MCF 10A (cell line): Measurements from ENCODE around the gene ZNF883. TPM values are rescaled to one million over a fixed set of nuclear protein-coding genes. Genes with fewer than 3 reads are reported as not detected.

Source experiments
- BruUV-seq: library from RNA; stranded (reverse); fragments of 400-500 nt; replicated peaks from 2 replicates; lab custom pipeline; 2021; lab: Mats Ljungman, UMichigan
- CTCF ChIA-PET: fragments of 300-600 bp; sonication (Branson Sonifier 250); formaldehyde crosslinking; extraction: SDS; loops from one replicate; lab custom pipeline; 2021; ENCODE audit warnings: antibody characterized with exemption, inconsistent platforms; lab: Yijun Ruan, JAX
- POLR2A ChIA-PET: fragments of 300-600, 350-650 bp; sonication (Branson Sonifier 250); formaldehyde crosslinking; extraction: SDS; loops from one replicate; lab custom pipeline; 2020; ENCODE audit warnings: antibody characterized with exemption, inconsistent platforms; lab: Yijun Ruan, JAX
- DNase-seq: peaks from one replicate; pipeline ENCODE4 v3.0.0-alpha.2; 2018; ENCODE audit not compliant: unreplicated experiment
- H3K27ac Mint-ChIP-seq: one replicate; pipeline ENCODE4 v1.8.0; 2022; ENCODE audit warnings: mild to moderate bottlenecking, low read depth, mixed read lengths; ENCODE audit not compliant: unreplicated experiment
- H3K27me3 Mint-ChIP-seq: one replicate; pipeline ENCODE4 v1.8.0; 2022; ENCODE audit warnings: mixed read lengths; ENCODE audit not compliant: insufficient read depth, unreplicated experiment
- H3K36me3 Mint-ChIP-seq: one replicate; pipeline ENCODE4 v1.8.0; 2022; ENCODE audit warnings: mild to moderate bottlenecking, moderate library complexity, mixed read lengths; ENCODE audit not compliant: insufficient read depth, unreplicated experiment
- H3K4me1 Mint-ChIP-seq: one replicate; pipeline ENCODE4 v1.8.0; 2022; ENCODE audit warnings: mixed read lengths; ENCODE audit not compliant: insufficient read depth, unreplicated experiment
- H3K4me3 Mint-ChIP-seq: one replicate; pipeline ENCODE4 v1.8.0; 2022; ENCODE audit warnings: mild to moderate bottlenecking, moderate library complexity, mixed read lengths; ENCODE audit not compliant: unreplicated experiment
- H3K9me3 Mint-ChIP-seq: one replicate; pipeline ENCODE4 v1.8.0; 2022; ENCODE audit warnings: mixed read lengths; ENCODE audit not compliant: unreplicated experiment
- intact Hi-C: fragments of 100-400 bp; cut with micrococcal nuclease; formaldehyde crosslinking; loops from 2 replicates; pipeline ENCODE4 v1.14.1; 2022
- total RNA-seq: library from RNA; stranded (reverse); gene quantifications from 2 replicates; pipeline ENCODE4 v1.2.3, GENCODE V29; 2022
- TF ChIP-seq, protein P1 (sequence below): fragments of 200-600 bp; IDR thresholded peaks from one replicate; pipeline ENCODE4 v1.8.0; 2022; ENCODE audit warnings: antibody characterized with exemption, mild to moderate bottlenecking; ENCODE audit not compliant: unreplicated experiment

The ZNF883 gene
- total RNA-seq, 1 experiment from 2014 or later, result 0.51 TPM

- CTCF ChIA-PET, result no interaction called here
Observed at GRCh38 chr9:113056191-113057106, 44.5 kb upstream of the ZNF883 start, which contains the start of gene ZFP37. ZFP37 (minus strand) TSS chr9:113056724; CDS start chr9:113056688, 36 bp downstream.

GRCh38 chr9:113042884-113043657, 31.1 kb upstream of the ZNF883 start:
- BruUV-seq, result no TSS peak

More at GRCh38 chr9:113056191-113057106, 44.5 kb upstream of the ZNF883 start, which contains the start of gene ZFP37:
- BruUV-seq, result TSS peak; percentile 58
- Mint-ChIP-seq H3K27me3 (no peaks in the 10 kb centered on the region), H3K4me1 (no peaks in the 10 kb centered on the region), H3K27ac (no peak within 1 kb of the TSS), H3K9me3 (no peaks in the 10 kb centered on the region), H3K4me3 (no peak within 1 kb of the TSS), H3K36me3 (no peaks in the 10 kb centered on the region)
- TF ChIP-seq, protein P1, sequence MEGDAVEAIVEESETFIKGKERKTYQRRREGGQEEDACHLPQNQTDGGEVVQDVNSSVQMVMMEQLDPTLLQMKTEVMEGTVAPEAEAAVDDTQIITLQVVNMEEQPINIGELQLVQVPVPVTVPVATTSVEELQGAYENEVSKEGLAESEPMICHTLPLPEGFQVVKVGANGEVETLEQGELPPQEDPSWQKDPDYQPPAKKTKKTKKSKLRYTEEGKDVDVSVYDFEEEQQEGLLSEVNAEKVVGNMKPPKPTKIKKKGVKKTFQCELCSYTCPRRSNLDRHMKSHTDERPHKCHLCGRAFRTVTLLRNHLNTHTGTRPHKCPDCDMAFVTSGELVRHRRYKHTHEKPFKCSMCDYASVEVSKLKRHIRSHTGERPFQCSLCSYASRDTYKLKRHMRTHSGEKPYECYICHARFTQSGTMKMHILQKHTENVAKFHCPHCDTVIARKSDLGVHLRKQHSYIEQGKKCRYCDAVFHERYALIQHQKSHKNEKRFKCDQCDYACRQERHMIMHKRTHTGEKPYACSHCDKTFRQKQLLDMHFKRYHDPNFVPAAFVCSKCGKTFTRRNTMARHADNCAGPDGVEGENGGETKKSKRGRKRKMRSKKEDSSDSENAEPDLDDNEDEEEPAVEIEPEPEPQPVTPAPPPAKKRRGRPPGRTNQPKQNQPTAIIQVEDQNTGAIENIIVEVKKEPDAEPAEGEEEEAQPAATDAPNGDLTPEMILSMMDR, result no peak
- intact Hi-C loops, result no loop called here
- DNase-seq, result peak; percentile 90
- POLR2A ChIA-PET, result interaction anchor here (0.6 to 1.0 kb wide), 4 partner anchors 9 to 96 kb away, joined by 3 to 7 read pairs (median 5); no protein-coding TSS in a partner anchor

DNA sequence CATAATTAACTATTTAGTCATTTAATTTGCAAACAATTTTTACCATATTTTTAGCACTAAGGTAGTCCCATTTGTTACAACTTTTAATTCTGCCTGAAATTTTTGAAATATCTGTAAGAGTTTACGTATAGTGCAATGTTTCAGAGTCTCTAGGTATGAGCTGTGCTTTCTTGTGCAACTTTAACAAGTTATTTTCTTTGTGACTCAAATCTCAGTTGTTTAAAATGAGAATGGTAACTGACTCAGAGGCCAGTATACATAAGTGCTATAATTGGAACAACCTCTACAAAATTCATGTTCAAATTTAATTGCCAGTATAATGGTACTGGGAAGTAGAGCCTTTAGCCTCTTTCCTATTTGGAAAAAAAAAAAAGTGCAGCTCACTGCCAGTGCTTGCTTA, 14.2 kb upstream of the ZNF883 start:
- ChIA-PET CTCF (no interaction called here), POLR2A (interaction anchor here (0.6 kb wide), 1 partner anchor 31 kb away, joined by 6 read pairs; no protein-coding TSS in a partner anchor)
- BruUV-seq, result no TSS peak
- no peaks in the 10 kb centered on the region for H3K4me1 Mint-ChIP-seq
- no peaks in the 10 kb centered on the region for H3K36me3 Mint-ChIP-seq
- peaks cover 24% of the 10 kb centered on the region for H3K9me3 Mint-ChIP-seq
- no peaks in the 10 kb centered on the region for H3K27me3 Mint-ChIP-seq
- intact Hi-C loops, result no loop called here
- DNase-seq, result peak; percentile 23
- TF ChIP-seq, protein P1, result no peak
- no peak overlapping the region for H3K27ac Mint-ChIP-seq
- H3K4me3 Mint-ChIP-seq, result no peak overlapping the region

More at GRCh38 chr9:113042884-113043657, 31.1 kb upstream of the ZNF883 start:
- Mint-ChIP-seq H3K4me1 (no peaks in the 10 kb centered on the region), H3K27ac (no peak overlapping the region), H3K9me3 (peaks cover 47% of the 10 kb centered on the region), H3K4me3 (no peak overlapping the region), H3K36me3 (peaks cover 52% of the 10 kb centered on the region), H3K27me3 (no peaks in the 10 kb centered on the region)
- TF ChIP-seq, protein P1, result no peak
- ChIA-PET POLR2A (interaction anchor here (0.5 to 1.7 kb wide), 3 partner anchors 14 to 43 kb away, joined by 3 to 7 read pairs (median 4); partner anchors contain the start of gene ZFP37), CTCF (interaction anchor here (1.1 to 1.3 kb wide), 2 partner anchors 10 to 121 kb away, joined by 3 read pairs; no protein-coding TSS in a partner anchor)
- DNase-seq, result peak; percentile 5
- intact Hi-C loops, result loop anchor here (1.0 kb wide), 1 partner anchor 42 kb away; no protein-coding TSS in a partner anchor
